HCT116 (cell line): ENCODE measurements around the gene CELF4. TPM values are rescaled to one million over a fixed set of nuclear protein-coding genes. Genes with fewer than 3 reads are reported as not detected.

Experiments
- ATAC-seq: fragments of 200-7000 bp; cut with Tn5 transposase; 2 replicates; pipeline ENCODE4 v1.9.1; 2020; ENCODE audit warnings: mild to moderate bottlenecking, moderate library complexity
- BruUV-seq: library from RNA; stranded (reverse); fragments of 400-500 nt; replicated peaks from 2 replicates; lab custom pipeline; 2021; lab: Mats Ljungman, UMichigan
- CTCF ChIA-PET: fragments of 300-600 bp; sonication (Branson Sonifier 250); formaldehyde crosslinking; loops from one replicate; lab custom pipeline; 2021; ENCODE audit warnings: antibody characterized with exemption; lab: Charles Lee
- POLR2A ChIA-PET: fragments of 300-600, 350-600 bp; sonication (Branson Sonifier 250); formaldehyde crosslinking; loops from one replicate; lab custom pipeline; 2021; ENCODE audit warnings: antibody characterized with exemption; lab: Charles Lee
- RAD21 ChIA-PET, 2 experiments: fragments of 300-600 bp; sonication (Branson Sonifier 250); formaldehyde crosslinking; loops; one replicate each; lab custom pipeline; 2023; ENCODE audit warnings: low total read pairs in 2 of 2; ENCODE audit not compliant: uncharacterized antibody in 2 of 2, unreplicated experiment in 2 of 2, low non-redundant PET in 1 of 2; lab: Charles Lee
- DNase-seq: peaks from one replicate; pipeline ENCODE4 v3.0.0-alpha.2; 2010; ENCODE audit warnings: low read depth, low spot score
- H2AFZ ChIP-seq: fragments of 200-600 bp; shearing (Covaris generic), sonication (generic); 2 replicates; pipeline ENCODE4 v1.6.1; 2017; ENCODE audit warnings: low read depth, mixed run types, mixed read lengths, antibody characterized with exemption, low read length; ENCODE audit not compliant: poor library complexity, severe bottlenecking
- H3K27ac ChIP-seq: 2 replicates; pipeline ENCODE4 v1.5.1; 2012; ENCODE audit warnings: low read depth, low read length
- H3K27me3 ChIP-seq: fragments of 200-600 bp; sonication (generic); 2 replicates; pipeline ENCODE4 v1.6.1; 2016; ENCODE audit warnings: mixed run types, low read length, mixed read lengths; ENCODE audit not compliant: insufficient read depth
- H3K36me3 ChIP-seq, 2 experiments: fragments of 200-500 bp in 1 of 2; fragments of 200-600 bp in 1 of 2; sonication (Bioruptor generic) in 1 of 2; sonication (generic) in 1 of 2; 2 replicates each; pipeline versions ENCODE4 v1.5.1 to v1.6.1; 2014 to 2016; ENCODE audit warnings: low read length in 2 of 2, inconsistent platforms in 1 of 2, mixed read lengths in 1 of 2, mixed run types in 1 of 2; ENCODE audit not compliant: insufficient read depth in 2 of 2, control insufficient read depth in 1 of 2
- H3K4me1 ChIP-seq, 2 experiments: fragments of 200-600 bp in 1 of 2; sonication (generic) in 1 of 2; 2 replicates each; pipeline versions ENCODE4 v1.5.1 to v1.6.1; 2012 to 2017; ENCODE audit warnings: low read length in 2 of 2, inconsistent platforms in 1 of 2, mild to moderate bottlenecking in 1 of 2, mixed read lengths in 1 of 2, mixed run types in 1 of 2, moderate library complexity in 1 of 2; ENCODE audit not compliant: insufficient read depth in 2 of 2, control insufficient read depth in 1 of 2
- H3K4me2 ChIP-seq: fragments of 200-600 bp; sonication (generic); 2 replicates; pipeline ENCODE4 v1.6.1; 2017; ENCODE audit warnings: mixed run types, low read length, mixed read lengths
- H3K4me3 ChIP-seq, 2 experiments: fragments of 200-600 bp in 1 of 2; sonication (generic) in 1 of 2; replicated peaks in 1 of 2; 2 replicates each; pipeline ENCODE4 v1.5.1; 2011 to 2016; ENCODE audit warnings: low read length in 2 of 2, control low read depth in 1 of 2, low read depth in 1 of 2, mild to moderate bottlenecking in 1 of 2, mixed read lengths in 1 of 2, mixed run types in 1 of 2
- H3K79me2 ChIP-seq: fragments of 200-600 bp; sonication (generic); 2 replicates; pipeline ENCODE4 v1.6.1; 2017; ENCODE audit warnings: mild to moderate bottlenecking, mixed run types, low read length, moderate library complexity, mixed read lengths; ENCODE audit not compliant: insufficient read depth
- H3K9ac ChIP-seq: fragments of 200-600 bp; sonication (generic); 2 replicates; pipeline ENCODE4 v1.6.1; 2016; ENCODE audit warnings: low read length, mixed read lengths
- H3K9me2 ChIP-seq: fragments of 200-600 bp; sonication (generic), shearing (Covaris generic); 2 replicates; pipeline ENCODE4 v1.6.1; 2017; ENCODE audit warnings: mixed run types, mild to moderate bottlenecking, moderate library complexity; ENCODE audit not compliant: insufficient read depth
- H3K9me3 ChIP-seq, 2 experiments: fragments of 200-500 bp in 1 of 2; fragments of 200-600 bp in 1 of 2; sonication (Bioruptor generic) in 1 of 2; sonication (generic) in 1 of 2; 2 replicates each; pipeline ENCODE4 v1.6.1; 2014 to 2017; ENCODE audit warnings: low read length in 2 of 2, mixed read lengths in 2 of 2, inconsistent platforms in 1 of 2, low read depth in 1 of 2, mild to moderate bottlenecking in 1 of 2, mixed run types in 1 of 2, moderate library complexity in 1 of 2; ENCODE audit not compliant: control insufficient read depth in 1 of 2, insufficient read depth in 1 of 2
- H4K20me1 ChIP-seq: fragments of 200-600 bp; sonication (generic), shearing (Covaris generic); 2 replicates; pipeline ENCODE4 v1.6.1; 2017; ENCODE audit warnings: mixed run types, mild to moderate bottlenecking, moderate library complexity; ENCODE audit not compliant: insufficient read depth
- ATF3 ChIP-seq: IDR thresholded peaks from 2 replicates; pipeline ENCODE4 v1.6.1; 2012
- CEBPB ChIP-seq: IDR thresholded peaks from 2 replicates; pipeline ENCODE4 v1.6.1; 2012; ENCODE audit warnings: low read depth
- CTCF ChIP-seq, 3 experiments: fragments of 200-600 bp in 1 of 3; sonication (generic) in 1 of 3; IDR thresholded peaks in 2 of 3; conservative IDR thresholded peaks in 1 of 3; 2 replicates each; pipeline ENCODE4 v1.5.1; 2012 to 2017; ENCODE audit warnings: low read depth in 2 of 3, low read length in 2 of 3, antibody characterized with exemption in 1 of 3, borderline replicate concordance in 1 of 3, control low read depth in 1 of 3, mild to moderate bottlenecking in 1 of 3, mixed read lengths in 1 of 3, mixed run types in 1 of 3, moderate library complexity in 1 of 3; ENCODE audit not compliant: insufficient read depth in 1 of 3
- EGR1 ChIP-seq: IDR thresholded peaks from 2 replicates; pipeline ENCODE4 v1.6.1; 2012; ENCODE audit warnings: low read depth
- EZH2 ChIP-seq: fragments of 200-600 bp; sonication (generic); IDR thresholded peaks from 2 replicates; pipeline ENCODE4 v1.6.1; 2017; ENCODE audit warnings: antibody characterized with exemption, mixed run types
- EZH2phosphoT487 ChIP-seq: fragments of 200-600 bp; IDR thresholded peaks from 2 replicates; pipeline ENCODE4 v1.6.1; 2018; ENCODE audit warnings: antibody characterized with exemption, borderline replicate concordance
- FOSL1 ChIP-seq: IDR thresholded peaks from 2 replicates; pipeline ENCODE4 v1.6.1; 2012; ENCODE audit warnings: low read depth
- JUND ChIP-seq: IDR thresholded peaks from 2 replicates; pipeline ENCODE4 v1.6.1; 2012
- POLR2A ChIP-seq: IDR thresholded peaks from 2 replicates; pipeline ENCODE4 v1.7.0; 2011; ENCODE audit warnings: borderline replicate concordance; ENCODE audit not compliant: insufficient read depth, insufficient read length; ENCODE audit errors: extremely low read depth
- POLR2AphosphoS5 ChIP-seq: IDR thresholded peaks from 2 replicates; pipeline ENCODE4 v1.6.1; 2011; ENCODE audit warnings: mild to moderate bottlenecking, low read depth, low read length, moderate library complexity
- RAD21 ChIP-seq: IDR thresholded peaks from 2 replicates; pipeline ENCODE4 v1.6.1; 2012; ENCODE audit warnings: low read depth, mild to moderate bottlenecking
- SIN3A ChIP-seq: IDR thresholded peaks from 2 replicates; pipeline ENCODE4 v1.6.1; 2012; ENCODE audit warnings: low read depth
- SRF ChIP-seq: IDR thresholded peaks from 2 replicates; pipeline ENCODE4 v1.6.1; 2012; ENCODE audit warnings: low read depth
- TCF7L2 ChIP-seq: IDR thresholded peaks from 2 replicates; pipeline ENCODE4 v1.7.0; 2011; ENCODE audit warnings: borderline replicate concordance, inconsistent platforms; ENCODE audit not compliant: insufficient read depth, insufficient read length; ENCODE audit errors: extremely low read depth
- YY1 ChIP-seq: IDR thresholded peaks from 2 replicates; pipeline ENCODE4 v1.6.1; 2011; ENCODE audit warnings: low read length, low read depth, moderate library complexity, mild to moderate bottlenecking; ENCODE audit not compliant: insufficient replicate concordance; ENCODE audit errors: extremely low read depth
- ZFX ChIP-seq: fragments of 450-650 bp; IDR thresholded peaks from 2 replicates; pipeline ENCODE4 v1.6.1; 2017
- ZNF274 ChIP-seq: fragments of 200-500 bp; sonication (Bioruptor generic); IDR thresholded peaks from 2 replicates; pipeline ENCODE4 v1.6.1; 2014; ENCODE audit warnings: mild to moderate bottlenecking, low read depth, low read length, inconsistent platforms
- intact Hi-C: fragments of 100-400 bp; cut with micrococcal nuclease; formaldehyde crosslinking; loops from 2 replicates; pipeline ENCODE4 v1.10.0; 2022
- total RNA-seq: library from RNA; stranded (reverse); gene quantifications from one replicate; pipeline ENCODE4 v1.2.1, GENCODE V29; 2021; ENCODE audit not compliant: unreplicated experiment
- TF ChIP-seq, protein P1 (sequence below): IDR thresholded peaks from 2 replicates; pipeline ENCODE4 v1.6.1; 2011; ENCODE audit warnings: mild to moderate bottlenecking, low read length, moderate library complexity; ENCODE audit not compliant: insufficient replicate concordance; ENCODE audit errors: extremely low read depth
- TF ChIP-seq, protein P2 (sequence below): IDR thresholded peaks from 2 replicates; pipeline ENCODE4 v1.6.1; 2012; ENCODE audit warnings: low read depth

CELF4 gene
- total RNA-seq, 1 experiment from 2014 or later, result not detected

- intact Hi-C loops, result no loop called here
- DNase-seq, result no peak
- BruUV-seq, result no TSS peak
- Histone ChIP-seq H3K4me1 (no peaks in the 10 kb centered on the region), H3K36me3 (no peaks in the 10 kb centered on the region), H3K27ac (no peak overlapping the region), H4K20me1 (no peaks in the 10 kb centered on the region), H3K9me2 (no peaks in the 10 kb centered on the region), H2AFZ (no peak overlapping the region), H3K79me2 (no peaks in the 10 kb centered on the region), H3K9ac (no peak overlapping the region), H3K9me3 (no peaks in the 10 kb centered on the region), H3K4me2 (no peak overlapping the region), H3K4me3 (no peak overlapping the region), H3K27me3 (no peaks in the 10 kb centered on the region)
- ChIA-PET RAD21 (no interaction called here), POLR2A (no interaction called here), CTCF (no interaction called here)
- ATAC-seq, result no peak
- TF ChIP-seq TCF7L2 (no peak), EZH2 (no peak), ATF3 (no peak), FOSL1 (no peak), SRF (no peak), POLR2AphosphoS5 (no peak), EGR1 (no peak), RAD21 (no peak), POLR2A (no peak), EZH2phosphoT487 (no peak), JUND (no peak), SIN3A (no peak), ZNF274 (no peak), CEBPB (no peak), CTCF (IDR thresholded peaks at IDR 0.05 in 2 of 3, conservative IDR thresholded peaks at IDR 0.05 in 1 of 3; ENCODE audit: borderline replicate concordance in 1 of 3, insufficient read depth in 1 of 3, low read depth in 2 of 3, low read length in 2 of 3) (no peak), YY1 (no peak), ZFX (no peak)
- TF ChIP-seq, protein P1, sequence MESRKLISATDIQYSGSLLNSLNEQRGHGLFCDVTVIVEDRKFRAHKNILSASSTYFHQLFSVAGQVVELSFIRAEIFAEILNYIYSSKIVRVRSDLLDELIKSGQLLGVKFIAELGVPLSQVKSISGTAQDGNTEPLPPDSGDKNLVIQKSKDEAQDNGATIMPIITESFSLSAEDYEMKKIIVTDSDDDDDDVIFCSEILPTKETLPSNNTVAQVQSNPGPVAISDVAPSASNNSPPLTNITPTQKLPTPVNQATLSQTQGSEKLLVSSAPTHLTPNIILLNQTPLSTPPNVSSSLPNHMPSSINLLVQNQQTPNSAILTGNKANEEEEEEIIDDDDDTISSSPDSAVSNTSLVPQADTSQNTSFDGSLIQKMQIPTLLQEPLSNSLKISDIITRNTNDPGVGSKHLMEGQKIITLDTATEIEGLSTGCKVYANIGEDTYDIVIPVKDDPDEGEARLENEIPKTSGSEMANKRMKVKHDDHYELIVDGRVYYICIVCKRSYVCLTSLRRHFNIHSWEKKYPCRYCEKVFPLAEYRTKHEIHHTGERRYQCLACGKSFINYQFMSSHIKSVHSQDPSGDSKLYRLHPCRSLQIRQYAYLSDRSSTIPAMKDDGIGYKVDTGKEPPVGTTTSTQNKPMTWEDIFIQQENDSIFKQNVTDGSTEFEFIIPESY, result no peak
- TF ChIP-seq, protein P2, sequence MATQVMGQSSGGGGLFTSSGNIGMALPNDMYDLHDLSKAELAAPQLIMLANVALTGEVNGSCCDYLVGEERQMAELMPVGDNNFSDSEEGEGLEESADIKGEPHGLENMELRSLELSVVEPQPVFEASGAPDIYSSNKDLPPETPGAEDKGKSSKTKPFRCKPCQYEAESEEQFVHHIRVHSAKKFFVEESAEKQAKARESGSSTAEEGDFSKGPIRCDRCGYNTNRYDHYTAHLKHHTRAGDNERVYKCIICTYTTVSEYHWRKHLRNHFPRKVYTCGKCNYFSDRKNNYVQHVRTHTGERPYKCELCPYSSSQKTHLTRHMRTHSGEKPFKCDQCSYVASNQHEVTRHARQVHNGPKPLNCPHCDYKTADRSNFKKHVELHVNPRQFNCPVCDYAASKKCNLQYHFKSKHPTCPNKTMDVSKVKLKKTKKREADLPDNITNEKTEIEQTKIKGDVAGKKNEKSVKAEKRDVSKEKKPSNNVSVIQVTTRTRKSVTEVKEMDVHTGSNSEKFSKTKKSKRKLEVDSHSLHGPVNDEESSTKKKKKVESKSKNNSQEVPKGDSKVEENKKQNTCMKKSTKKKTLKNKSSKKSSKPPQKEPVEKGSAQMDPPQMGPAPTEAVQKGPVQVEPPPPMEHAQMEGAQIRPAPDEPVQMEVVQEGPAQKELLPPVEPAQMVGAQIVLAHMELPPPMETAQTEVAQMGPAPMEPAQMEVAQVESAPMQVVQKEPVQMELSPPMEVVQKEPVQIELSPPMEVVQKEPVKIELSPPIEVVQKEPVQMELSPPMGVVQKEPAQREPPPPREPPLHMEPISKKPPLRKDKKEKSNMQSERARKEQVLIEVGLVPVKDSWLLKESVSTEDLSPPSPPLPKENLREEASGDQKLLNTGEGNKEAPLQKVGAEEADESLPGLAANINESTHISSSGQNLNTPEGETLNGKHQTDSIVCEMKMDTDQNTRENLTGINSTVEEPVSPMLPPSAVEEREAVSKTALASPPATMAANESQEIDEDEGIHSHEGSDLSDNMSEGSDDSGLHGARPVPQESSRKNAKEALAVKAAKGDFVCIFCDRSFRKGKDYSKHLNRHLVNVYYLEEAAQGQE, result no peak
Observed at GRCh38 chr18:37330173-37330572, 235.4 kb downstream of the CELF4 start.
